Hepatocyte (in vitro differentiated cells): ENCODE results near the gene FGGY.

ENCODE experiments used
- CTCF ChIP-seq: fragments of 200-600 bp; sonication (generic); IDR thresholded peaks from 2 replicates; pipeline ENCODE4 v1.5.1; 2016; ENCODE audit warnings: antibody characterized with exemption, mild to moderate bottlenecking; ENCODE audit not compliant: poor library complexity
- EZH2 ChIP-seq: fragments of 200-600 bp; sonication (generic); IDR thresholded peaks from 2 replicates; pipeline ENCODE4 v1.6.1; 2016; ENCODE audit warnings: antibody characterized with exemption, mild to moderate bottlenecking, borderline replicate concordance
- EZH2phosphoT487 ChIP-seq: fragments of 200-600 bp; sonication (generic); IDR thresholded peaks from one replicate; pipeline ENCODE4 v1.6.1; 2018; ENCODE audit warnings: antibody characterized with exemption, mild to moderate bottlenecking, low read depth, moderate library complexity; ENCODE audit not compliant: unreplicated experiment, severe bottlenecking

- no peak for TF ChIP-seq CTCF
- TF ChIP-seq EZH2phosphoT487, result no peak
- TF ChIP-seq EZH2, result no peak
Measured at GRCh38 chr1:59421232-59421920, 124.5 kb downstream of the FGGY start.
